GM21423 (cell line): ENCODE measurements around the gene ACTRT2.

ENCODE experiments used
- ATAC-seq: cut with Tn5 transposase; IDR thresholded peaks from one replicate; pipeline ENCODE4 v1.9.1; 2021; ENCODE audit warnings: mild to moderate bottlenecking, moderate library complexity; ENCODE audit not compliant: unreplicated experiment

Gene ACTRT2

DNA sequence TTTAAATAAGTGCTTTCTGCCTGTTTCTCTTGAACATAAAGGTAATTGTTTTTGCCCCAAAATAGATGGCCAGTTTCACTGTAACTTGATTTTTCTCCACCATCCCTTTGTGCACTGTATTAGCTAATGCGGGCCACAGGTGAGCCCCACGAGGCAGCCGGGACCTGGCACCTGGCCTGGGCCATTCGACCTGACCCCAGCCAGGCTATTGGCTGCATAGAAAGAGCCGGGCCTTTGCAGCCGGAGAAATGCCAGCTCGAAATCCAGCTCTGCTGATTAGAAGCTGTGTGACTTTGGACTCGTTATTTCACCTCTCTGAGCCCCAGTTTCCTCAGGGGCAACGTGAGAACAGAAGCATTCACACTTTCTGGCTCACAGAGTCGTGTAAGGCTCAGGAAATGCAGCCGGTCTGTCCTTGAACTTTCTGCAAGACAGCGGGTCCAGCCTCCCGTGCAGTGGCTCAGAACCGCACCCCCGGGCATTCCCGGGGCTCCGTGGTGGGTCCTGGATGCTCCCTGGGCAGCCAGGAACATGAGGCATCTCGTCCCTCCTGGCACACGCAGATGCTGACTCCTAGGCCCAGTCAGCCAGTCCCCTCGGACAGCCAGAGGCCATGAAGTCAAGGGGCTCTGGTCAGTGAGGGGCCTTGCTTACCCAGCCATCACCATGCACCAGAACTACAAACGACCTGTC, 37.4 kb upstream of the ACTRT2 start:
- no peak for ATAC-seq

GRCh38 chr1:2984399-2985061, 36.7 kb upstream of the ACTRT2 start:
- ATAC-seq: no peak

DNA sequence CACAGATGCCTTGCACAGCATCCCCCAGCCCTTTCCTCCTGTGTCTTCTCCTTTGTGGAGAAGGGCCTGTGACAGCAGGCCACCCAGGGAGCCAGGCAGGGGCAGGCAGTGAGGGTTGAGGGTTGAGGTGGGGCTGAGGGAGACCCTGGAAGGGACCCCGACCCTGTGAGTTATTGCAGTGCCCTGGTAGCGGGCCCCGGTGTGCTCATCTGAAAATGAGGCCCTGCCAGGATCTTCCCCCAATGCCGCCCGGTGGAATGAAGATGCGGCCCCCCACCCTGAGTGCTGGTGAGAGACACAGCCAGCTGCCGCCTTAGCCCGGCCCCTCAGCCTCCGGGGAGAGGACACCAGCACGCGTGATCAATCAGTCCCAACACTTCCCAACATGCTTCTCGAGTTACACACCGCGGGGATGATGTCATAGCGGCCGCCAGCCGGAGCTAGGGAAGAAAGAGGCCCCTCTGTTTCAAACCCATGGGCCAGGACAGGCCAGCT, 36.2 kb upstream of the ACTRT2 start:
- ATAC-seq: no peak

DNA sequence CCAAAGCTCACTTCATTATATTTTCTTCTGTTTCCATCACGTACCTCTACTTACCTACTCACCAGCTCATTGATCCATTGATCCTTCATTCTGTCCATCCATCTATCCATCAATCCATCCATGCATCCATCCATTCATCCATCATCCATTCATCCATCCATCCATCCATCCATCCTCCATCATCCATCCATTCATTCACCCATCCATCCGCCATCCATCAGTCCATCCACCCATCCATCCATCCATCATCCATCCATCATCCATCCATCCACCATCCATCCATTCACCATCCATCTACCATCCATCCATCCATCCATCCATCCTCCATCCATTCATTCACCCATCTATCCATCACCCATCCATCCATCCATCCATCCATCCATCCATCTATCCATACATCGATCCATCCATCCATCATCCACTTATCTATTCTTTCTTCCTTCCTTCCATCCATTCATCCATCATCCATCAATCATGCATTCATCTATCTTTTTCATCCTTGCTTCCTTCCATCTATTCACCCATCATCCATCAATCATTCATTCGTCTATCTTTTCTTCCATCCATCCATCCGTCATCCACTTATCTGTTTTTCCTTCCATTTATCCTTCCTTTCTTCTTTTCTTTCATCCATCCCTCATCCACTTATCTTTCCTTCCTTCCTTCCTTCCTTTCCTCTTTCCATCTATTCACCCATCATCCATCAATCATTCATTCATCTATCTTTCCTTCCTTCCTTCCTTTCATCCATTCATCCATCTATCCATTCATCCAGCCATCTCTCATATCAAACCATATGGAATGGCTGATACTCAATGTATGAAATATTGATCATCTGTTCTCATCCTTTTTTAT, 35.3 kb upstream of the ACTRT2 start:
- ATAC-seq: no peak

GRCh38 chr1:2986549-2987305, 34.5 kb upstream of the ACTRT2 start:
- no peak for ATAC-seq

GRCh38 chr1:2987773-2988172, 33.5 kb upstream of the ACTRT2 start:
- ATAC-seq: no peak

GRCh38 chr1:2988256-2988655, 33.0 kb upstream of the ACTRT2 start:
- no peak for ATAC-seq

- no peak for ATAC-seq
Measured at GRCh38 chr1:2989185-2989584, 32.1 kb upstream of the ACTRT2 start.

- ATAC-seq: no peak
Measured at GRCh38 chr1:2989976-2990375, 31.3 kb upstream of the ACTRT2 start.

- no peak for ATAC-seq
Measured at GRCh38 chr1:2990376-2991115, 30.7 kb upstream of the ACTRT2 start.

DNA sequence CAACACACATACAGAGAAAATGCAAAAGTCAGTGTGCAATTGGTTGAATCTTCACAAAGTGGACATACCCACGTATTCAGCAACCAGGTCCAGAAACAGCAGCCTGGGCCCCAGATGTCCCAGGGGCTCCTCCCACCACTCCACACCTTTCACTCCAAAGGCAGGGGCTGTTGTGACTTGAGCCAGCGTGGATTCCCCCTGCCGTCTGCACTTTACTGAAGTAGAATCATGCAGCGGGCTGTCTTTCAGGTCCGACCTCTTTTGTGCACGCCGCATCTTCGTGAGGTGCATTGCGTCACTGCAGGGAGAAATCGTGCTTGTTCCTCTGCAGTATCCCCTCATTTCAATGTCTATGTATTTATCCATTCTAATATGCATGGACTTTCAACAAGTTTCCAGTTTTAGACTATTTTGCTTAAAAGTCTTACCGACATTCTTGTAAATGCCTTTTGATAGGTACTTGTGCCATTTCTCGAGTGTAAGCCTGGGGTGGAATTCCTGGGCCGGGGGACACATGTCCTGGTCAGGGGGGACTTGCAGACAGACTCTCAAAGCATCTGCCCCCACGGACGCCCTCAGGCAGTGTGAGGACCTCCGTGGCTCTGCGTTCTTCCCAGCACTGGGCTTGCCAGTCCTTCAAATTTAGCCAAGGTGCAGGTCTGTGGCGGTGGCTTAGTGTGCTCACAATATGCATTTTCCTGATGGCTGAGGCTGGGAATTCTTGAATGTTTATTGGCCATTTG, 29.3 kb upstream of the ACTRT2 start:
- no peak for ATAC-seq

- no peak for ATAC-seq
Measured at GRCh38 chr1:2998503-2999100, 22.7 kb upstream of the ACTRT2 start.

- no peak for ATAC-seq
Measured at GRCh38 chr1:2999138-2999537, 22.1 kb upstream of the ACTRT2 start.

- ATAC-seq: no peak
Measured at GRCh38 chr1:2999571-2999970, 21.7 kb upstream of the ACTRT2 start.

DNA sequence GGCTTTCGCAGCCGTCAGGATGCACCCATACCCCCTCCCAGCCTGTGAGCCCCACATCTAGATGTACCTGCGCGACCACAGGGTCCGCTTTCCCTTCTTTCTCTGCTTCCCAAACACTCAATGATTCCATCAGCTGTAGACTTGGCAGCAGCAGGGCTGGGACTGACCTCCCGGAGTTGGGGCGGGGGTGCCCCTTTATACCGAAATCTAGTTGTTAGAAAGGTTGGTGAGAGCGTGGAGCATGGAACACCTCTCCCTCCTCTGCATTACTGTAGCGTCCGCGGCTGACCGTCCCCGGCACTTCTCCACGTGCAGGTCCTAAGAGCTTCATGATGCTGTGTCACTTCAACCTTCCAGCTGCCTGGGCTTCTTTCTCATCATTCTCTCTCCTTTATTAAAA, 21.1 kb upstream of the ACTRT2 start:
- ATAC-seq: no peak

- ATAC-seq: no peak
Measured at GRCh38 chr1:3000671-3001470, 20.4 kb upstream of the ACTRT2 start.

DNA sequence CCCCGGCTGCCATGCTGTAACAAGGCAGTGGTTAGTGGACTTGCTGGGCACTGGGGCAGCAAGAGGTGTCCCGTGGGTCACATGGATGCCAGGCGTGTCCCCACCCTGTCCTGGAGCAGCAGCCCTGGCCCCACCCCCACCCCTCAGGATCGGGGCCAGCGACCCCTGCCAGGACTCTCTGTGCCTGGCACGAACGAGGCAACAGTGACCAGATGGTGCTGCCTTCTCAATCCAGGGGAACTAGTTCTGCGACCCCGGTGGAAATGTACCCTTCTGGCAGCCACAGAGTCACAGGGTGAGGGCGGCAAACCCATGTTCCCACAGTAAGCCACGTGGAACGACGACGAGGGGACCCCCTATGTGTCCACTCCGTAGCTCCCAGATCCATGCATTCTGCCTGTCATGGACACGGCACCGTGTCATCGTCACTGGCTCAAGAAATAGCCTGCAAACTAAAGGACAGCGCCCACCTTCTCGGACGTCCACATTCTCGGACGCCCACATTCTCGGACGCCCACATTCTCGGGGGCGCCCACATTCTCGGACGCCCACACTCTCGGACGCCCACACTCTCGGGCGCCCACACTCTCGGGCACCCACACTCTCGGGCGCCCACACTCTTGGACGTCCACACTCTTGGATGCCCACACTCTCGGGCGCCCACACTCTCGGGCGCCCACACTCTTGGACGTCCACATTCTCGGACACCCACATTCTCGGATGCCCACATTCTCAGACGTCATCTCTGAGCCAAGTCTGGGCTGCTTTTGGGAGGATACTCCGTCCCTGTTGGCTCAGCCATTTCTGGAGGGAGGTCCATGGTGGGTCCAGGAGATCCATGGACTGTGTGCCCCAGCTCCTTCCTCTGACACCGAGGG, 19.6 kb upstream of the ACTRT2 start:
- ATAC-seq: no peak
